ENCODE data around the gene BICD1. TPM values are rescaled to one million over a fixed set of nuclear protein-coding genes. Genes with fewer than 3 reads are reported as not detected.
"Not testable (repeated sequence)": the region's sequence is repeated elsewhere in the genome, so short reads cannot be mapped to it uniquely, and the experiment has no call there.

Gene BICD1
- polyA plus RNA-seq, 1 of the 3 experiments (the other 2 are of a cell fraction): 12.1 TPM

GRCh38 chr12:32183650-32184049 lies 77.0 kb downstream of the BICD1 start:
- no peaks in the 10 kb centered on the region for H3K36me3 ChIP-seq (replicated peaks in 1 of 2; ENCODE audit: control insufficient read depth in 1 of 2, insufficient read depth in 2 of 2, low read length in 1 of 2)
- H3K4me1 ChIP-seq (ENCODE audit: control insufficient read depth in 1 of 2, insufficient read depth in 2 of 2, low read depth in 1 of 2, low read length in 1 of 2): peaks cover 6 to 27% of the 10 kb centered on the region in 2 experiments; a peak in 3 of 4 replicates
- H3F3A ChIP-seq (replicated peaks; ENCODE audit: insufficient read depth): no peaks in the 10 kb centered on the region
- WGBS (ENCODE audit: low lambda C conversion rate): 93% methylated on average over 1 of the region's 1 CpG
- H3K9me3 ChIP-seq: no peaks in the 10 kb centered on the region
- TF ChIP-seq CHD2 (IDR thresholded peaks at IDR 0.05; ENCODE audit: low read length, partially characterized antibody) (no peak), TAF1 (IDR thresholded peaks at IDR 0.05; ENCODE audit: borderline replicate concordance, low read depth, low read length) (no peak), SIN3A (IDR thresholded peaks at IDR 0.05; ENCODE audit: borderline replicate concordance, low read depth, low read length) (no peak), NFIC (IDR thresholded peaks at IDR 0.05; ENCODE audit: borderline replicate concordance) (no peak), SMC3 (IDR thresholded peaks at IDR 0.05; ENCODE audit: low read depth, low read length) (no peak), RXRA (IDR thresholded peaks at IDR 0.05; ENCODE audit: borderline replicate concordance, low read depth) (no peak), MXI1 (IDR thresholded peaks at IDR 0.05; ENCODE audit: low read depth, low read length) (no peak), RAD21 (IDR thresholded peaks at IDR 0.05; ENCODE audit: low read length) (no peak), GABPA (IDR thresholded peaks at IDR 0.05; ENCODE audit: low read depth) (no peak), FOXJ3 (CRISPR knock-in tag; IDR thresholded peaks at IDR 0.05) (no peak), EZH2phosphoT487 (IDR thresholded peaks at IDR 0.05; ENCODE audit: borderline replicate concordance, low read depth) (no peak), PBX3 (IDR thresholded peaks at IDR 0.05) (no peak), POLR2AphosphoS5 (IDR thresholded peaks at IDR 0.05; ENCODE audit: low read depth, low read length) (no peak), USF1 (IDR thresholded peaks at IDR 0.05; ENCODE audit: borderline replicate concordance, low read depth) (no peak), IRF3 (IDR thresholded peaks at IDR 0.05; ENCODE audit: low read depth, low read length) (no peak), EP300 (IDR thresholded peaks at IDR 0.05; ENCODE audit: borderline replicate concordance in 1 of 2, low read depth in 1 of 2, low read length in 1 of 2) (no peak), ZBTB33 (IDR thresholded peaks at IDR 0.05; ENCODE audit: borderline replicate concordance, low read depth) (no peak)
- no peak overlapping the region for H3K9ac ChIP-seq
- H4K20me1 ChIP-seq (ENCODE audit: insufficient read depth): no peaks in the 10 kb centered on the region
- H3K27me3 ChIP-seq (ENCODE audit: insufficient read depth): no peaks in the 10 kb centered on the region
- H3K9me2 ChIP-seq: no peaks in the 10 kb centered on the region
- H3K4me2 ChIP-seq: no peak overlapping the region
- no peak overlapping the region for H2AFZ ChIP-seq (ENCODE audit: low read depth)
- ChIA-PET POLR2A (no interaction called here), CTCF (interaction anchor here (1.3 kb wide), 1 partner anchor 28 kb away, joined by 3 read pairs; no protein-coding TSS in a partner anchor)
- no peak for DNase-seq
- no peak overlapping the region for H3K27ac ChIP-seq (ENCODE audit: low read depth in 2 of 2, low read length in 1 of 2)
- no peak overlapping the region for H3K4me3 ChIP-seq (ENCODE audit: low read depth in 2 of 2, low read length in 1 of 2)
- peaks cover 6% of the 10 kb centered on the region; the same call in 1 of the 2 replicates for H3K79me2 ChIP-seq (ENCODE audit: insufficient read depth)

- H3K9ac ChIP-seq; H3K4me3 ChIP-seq (ENCODE audit: low read depth in 2 of 2, low read length in 1 of 2); CTCF ChIA-PET; H3K27ac ChIP-seq (ENCODE audit: low read depth in 2 of 2, low read length in 1 of 2); H2AFZ ChIP-seq (ENCODE audit: low read depth); H3K4me2 ChIP-seq; DNase-seq; H4K20me1 ChIP-seq (ENCODE audit: insufficient read depth); H3F3A ChIP-seq (replicated peaks; ENCODE audit: insufficient read depth); H3K79me2 ChIP-seq (ENCODE audit: insufficient read depth); H3K27me3 ChIP-seq (ENCODE audit: insufficient read depth); H3K9me2 ChIP-seq; H3K36me3 ChIP-seq (replicated peaks in 1 of 2; ENCODE audit: control insufficient read depth in 1 of 2, insufficient read depth in 2 of 2, low read length in 1 of 2); POLR2A ChIA-PET; H3K9me3 ChIP-seq: not testable (repeated sequence)
- H3K4me1 ChIP-seq (ENCODE audit: control insufficient read depth in 1 of 2, insufficient read depth in 2 of 2, low read depth in 1 of 2, low read length in 1 of 2): peaks cover 0 to 10% of the 10 kb centered on the region in 2 experiments; a peak in 2 of 4 replicates
- 86% methylated on average over 8 of the region's 8 CpGs for WGBS (ENCODE audit: low lambda C conversion rate)
Observed at GRCh38 chr12:32187127-32187526, 80.5 kb downstream of the BICD1 start.
